C4-2B (cell line): Measurements from ENCODE around the gene APOL2.

Source experiments
- ZFX ChIP-seq: fragments of 450-650 bp; IDR thresholded peaks from 2 replicates; pipeline ENCODE4 v1.6.1; 2017
- TF ChIP-seq, protein P1 (sequence below): fragments of 450-650 bp; conservative IDR thresholded peaks from 2 replicates; pipeline ENCODE4 v1.5.1; 2017; ENCODE audit warnings: mild to moderate bottlenecking

DNA sequence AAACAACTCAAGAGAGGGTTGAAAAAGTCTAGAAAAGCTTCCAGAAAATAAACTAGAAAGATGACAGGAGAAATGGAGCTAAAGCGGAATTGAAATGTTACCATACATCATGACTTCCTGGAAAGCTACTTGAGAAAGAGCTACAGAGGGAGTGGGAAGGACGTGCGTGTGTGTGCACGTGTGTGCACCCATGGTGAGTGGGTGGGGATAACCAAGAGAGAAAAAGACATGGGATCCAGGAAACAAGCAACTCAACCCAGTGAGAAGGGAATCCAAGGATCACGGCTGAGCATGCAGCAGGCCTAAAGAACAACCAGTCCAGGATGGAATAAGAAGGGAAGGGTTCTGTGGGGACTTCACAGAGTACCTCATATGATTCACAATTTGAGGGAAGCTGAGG lies 35.2 kb upstream of the APOL2 start:
- TF ChIP-seq, protein P1, sequence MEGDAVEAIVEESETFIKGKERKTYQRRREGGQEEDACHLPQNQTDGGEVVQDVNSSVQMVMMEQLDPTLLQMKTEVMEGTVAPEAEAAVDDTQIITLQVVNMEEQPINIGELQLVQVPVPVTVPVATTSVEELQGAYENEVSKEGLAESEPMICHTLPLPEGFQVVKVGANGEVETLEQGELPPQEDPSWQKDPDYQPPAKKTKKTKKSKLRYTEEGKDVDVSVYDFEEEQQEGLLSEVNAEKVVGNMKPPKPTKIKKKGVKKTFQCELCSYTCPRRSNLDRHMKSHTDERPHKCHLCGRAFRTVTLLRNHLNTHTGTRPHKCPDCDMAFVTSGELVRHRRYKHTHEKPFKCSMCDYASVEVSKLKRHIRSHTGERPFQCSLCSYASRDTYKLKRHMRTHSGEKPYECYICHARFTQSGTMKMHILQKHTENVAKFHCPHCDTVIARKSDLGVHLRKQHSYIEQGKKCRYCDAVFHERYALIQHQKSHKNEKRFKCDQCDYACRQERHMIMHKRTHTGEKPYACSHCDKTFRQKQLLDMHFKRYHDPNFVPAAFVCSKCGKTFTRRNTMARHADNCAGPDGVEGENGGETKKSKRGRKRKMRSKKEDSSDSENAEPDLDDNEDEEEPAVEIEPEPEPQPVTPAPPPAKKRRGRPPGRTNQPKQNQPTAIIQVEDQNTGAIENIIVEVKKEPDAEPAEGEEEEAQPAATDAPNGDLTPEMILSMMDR = no peak
- no peak for TF ChIP-seq ZFX
